ENCODE results near the gene EPHA1. TPM values are rescaled to one million over a fixed set of nuclear protein-coding genes. Genes with fewer than 3 reads are reported as not detected.

EPHA1 gene
- total and polyA plus RNA-seq, 2 of the 4 experiments (the other 2 are of a cell fraction): 0.10 TPM; not detected in 1

GRCh38 chr7:143359771-143360353 lies 48.8 kb downstream of the EPHA1 start:
- DNase-seq (no peak), ATAC-seq (ENCODE audit: low read depth) (no peak)
- H2BK20ac ChIP-seq (ENCODE audit: low read depth, low read length): no peak overlapping the region
- H4K91ac ChIP-seq (ENCODE audit: insufficient read depth, low read depth, low read length): no peak overlapping the region
- H3K4me3 ChIP-seq (ENCODE audit: insufficient read depth, low read depth, low read length): no peak overlapping the region
- no peak overlapping the region for H3K18ac ChIP-seq (ENCODE audit: low read depth, low read length)
- in situ Hi-C loops (cut with MboI; ENCODE audit: low sequenced_read_pairs): no loop called here
- H2AFZ ChIP-seq (replicated peaks; ENCODE audit: low read length, poor library complexity): no peak overlapping the region
- CTCF ChIA-PET: interaction anchor here (0.8 to 1.1 kb wide), 2 partner anchors 12 to 20 kb away, joined by 4 to 7 read pairs; no protein-coding TSS in a partner anchor
- dilution Hi-C loops (cut with HindIII; ENCODE audit: low sequenced_read_pairs, unreplicated experiment): no loop called here
- no peak overlapping the region for H4K5ac ChIP-seq (ENCODE audit: low read depth, low read length)
- no peak overlapping the region for H3K27ac ChIP-seq (ENCODE audit: insufficient read depth, low read length)
- BruUV-seq (replicated peaks): no TSS peak
- H3K14ac ChIP-seq (replicated peaks; ENCODE audit: low read depth, low read length): no peak overlapping the region
- H3K36me3 ChIP-seq (ENCODE audit: control insufficient read depth, insufficient read depth, low read length): peaks cover 2% of the 10 kb centered on the region; the same call in 1 of the 2 replicates
- H3K4me1 ChIP-seq (ENCODE audit: control insufficient read depth, insufficient read depth, low read length): no peaks in the 10 kb centered on the region
- no peak overlapping the region for H2BK15ac ChIP-seq (ENCODE audit: low read depth, low read length)
- POLR2A ChIA-PET (ENCODE audit: unreplicated experiment): no interaction called here
- peak overlapping the region; percentile 74 for H2AK9ac ChIP-seq (replicated peaks; ENCODE audit: low read depth, low read length, poor library complexity)
- H2BK5ac ChIP-seq (ENCODE audit: low read depth, low read length, poor library complexity, severe bottlenecking): no peak overlapping the region
- H3K23ac ChIP-seq (ENCODE audit: low read depth, low read length): no peak overlapping the region
- H3K4me2 ChIP-seq (ENCODE audit: low read depth, low read length): no peak overlapping the region
- no peak overlapping the region for H2AK5ac ChIP-seq (ENCODE audit: low read depth, low read length)
- H2BK120ac ChIP-seq (ENCODE audit: low read depth, low read length): no peak overlapping the region
- H4K8ac ChIP-seq (ENCODE audit: low read depth in 2 of 2, low read length in 2 of 2): no peak overlapping the region
- H3K4ac ChIP-seq (ENCODE audit: low read depth, low read length): no peak overlapping the region
- peaks cover 32% of the 10 kb centered on the region for H3K27me3 ChIP-seq (ENCODE audit: control insufficient read depth, insufficient read depth, low read length)
- intact Hi-C loops (cut with micrococcal nuclease): no loop called here
- H3K56ac ChIP-seq (ENCODE audit: extremely low read depth, insufficient read depth, low read length): no peak overlapping the region
- TF ChIP-seq CEBPB (IDR thresholded peaks at IDR 0.05; ENCODE audit: low read depth, low read length) (no peak), SMC3 (IDR thresholded peaks at IDR 0.05; ENCODE audit: low read depth, low read length) (no peak), CTCF (conservative IDR thresholded peaks at IDR 0.05; ENCODE audit: low read depth, low read length) (no peak), FOS (IDR thresholded peaks at IDR 0.05; ENCODE audit: low read depth, low read length) (no peak), MAZ (IDR thresholded peaks at IDR 0.05; ENCODE audit: borderline replicate concordance, low read depth, low read length) (no peak), RFX5 (IDR thresholded peaks at IDR 0.05; ENCODE audit: low read depth, low read length) (no peak), ELK1 (IDR thresholded peaks at IDR 0.05; ENCODE audit: borderline replicate concordance, low read depth, low read length) (no peak), POLR2A (IDR thresholded peaks at IDR 0.05; ENCODE audit: low read depth, low read length) (no peak), RCOR1 (IDR thresholded peaks at IDR 0.05; ENCODE audit: insufficient replicate concordance, low read length) (no peak), MXI1 (IDR thresholded peaks at IDR 0.05; ENCODE audit: borderline replicate concordance, low read depth, low read length) (no peak), BHLHE40 (IDR thresholded peaks at IDR 0.05; ENCODE audit: low read depth, low read length) (no peak), CHD1 (IDR thresholded peaks at IDR 0.05; ENCODE audit: low read depth, low read length) (no peak), MAFK (IDR thresholded peaks at IDR 0.05; ENCODE audit: low read depth, low read length) (no peak), NFE2L2 (IDR thresholded peaks at IDR 0.05; ENCODE audit: low read depth, low read length) (no peak), RAD21 (IDR thresholded peaks at IDR 0.05; ENCODE audit: low read length) (no peak), USF2 (IDR thresholded peaks at IDR 0.05; ENCODE audit: low read depth, low read length) (no peak)
- no peaks in the 10 kb centered on the region for H3K9me3 ChIP-seq (ENCODE audit: control insufficient read depth, insufficient read depth, low read length)
- no peak overlapping the region for H3K9ac ChIP-seq (ENCODE audit: low read depth, low read length)
- no peaks in the 10 kb centered on the region for H3K9me1 ChIP-seq (ENCODE audit: insufficient read depth, low read length)
- H3K79me1 ChIP-seq (ENCODE audit: low read depth in 1 of 2, low read length in 2 of 2): no peaks in the 10 kb centered on the region
- H4K20me1 ChIP-seq (ENCODE audit: insufficient read depth, low read length): no peaks in the 10 kb centered on the region
- 62% methylated on average over 11 of the region's 11 CpGs; no CpG with 5 or more reads in 1 of the 2 experiments for WGBS, 2 experiments (ENCODE audit: extremely low coverage in 2 of 2, insufficient read length in 1 of 2)

All from IMR-90 (cell line).